ENCODE results near the gene NTN3.

NTN3 gene

GRCh38 chr16:2497695-2498484 is 26.8 kb downstream of the NTN3 start:
- DNase-seq = no peak

- DNase-seq = no peak
Measured at GRCh38 chr16:2498531-2499253, 27.6 kb downstream of the NTN3 start.

- DNase-seq = no peak
Measured at GRCh38 chr16:2499454-2499853, 28.4 kb downstream of the NTN3 start.

- no peak for DNase-seq
Measured at GRCh38 chr16:2499890-2500429, 28.9 kb downstream of the NTN3 start.

GRCh38 chr16:2500430-2500917 is 29.4 kb downstream of the NTN3 start:
- no peak for DNase-seq

- peak; percentile 69 for DNase-seq
Measured at GRCh38 chr16:2500918-2501750, 30.0 kb downstream of the NTN3 start.

GRCh38 chr16:2501946-2502895 is 31.1 kb downstream of the NTN3 start:
- no peak for DNase-seq

GRCh38 chr16:2505695-2506094 is 34.6 kb downstream of the NTN3 start:
- DNase-seq = no peak

GRCh38 chr16:2507052-2507659 is 36.1 kb downstream of the NTN3 start:
- no peak for DNase-seq

- no peak for DNase-seq
Measured at GRCh38 chr16:2507665-2508064, 36.6 kb downstream of the NTN3 start.

GRCh38 chr16:2508722-2509400 is 37.8 kb downstream of the NTN3 start:
- DNase-seq = no peak

GRCh38 chr16:2511128-2511800 is 40.2 kb downstream of the NTN3 start:
- DNase-seq = no peak

- no peak for DNase-seq
Measured at GRCh38 chr16:2511996-2512734, 41.1 kb downstream of the NTN3 start.

GRCh38 chr16:2512735-2513404 is 41.8 kb downstream of the NTN3 start:
- DNase-seq = peak; percentile 47

- DNase-seq = peak; percentile 83
Measured at GRCh38 chr16:2513405-2514332, 42.6 kb downstream of the NTN3 start, which contains the start of gene ATP6V0C. ATP6V0C (plus strand) TSS chr16:2513952; CDS start chr16:2514104, 152 bp downstream.

- no peak for DNase-seq
Measured at GRCh38 chr16:2514333-2515179, 43.5 kb downstream of the NTN3 start.
